CD14-positive monocyte (primary cell): Measurements from ENCODE around the gene PEDS1. TPM values are rescaled to one million over a fixed set of nuclear protein-coding genes. Genes with fewer than 3 reads are reported as not detected.

Experiments used
- DNase-seq, 3 donors: peaks; one replicate each; pipeline ENCODE4 v3.0.0-alpha.2; 2011 to 2022
- H2AFZ ChIP-seq: 2 replicates; pipeline ENCODE4 v1.6.0; 2012; ENCODE audit warnings: mild to moderate bottlenecking, low read depth, low read length, inconsistent platforms; ENCODE audit not compliant: insufficient read depth, poor library complexity, severe bottlenecking
- H3K27ac ChIP-seq, 2 donors: 1 replicate in 1 of 2; 2 replicates in 1 of 2; pipeline ENCODE4 v1.5.1; 2012 to 2013; ENCODE audit warnings: low read length in 2 of 2, control low read depth in 1 of 2, inconsistent platforms in 1 of 2, low read depth in 1 of 2, mild to moderate bottlenecking in 1 of 2
- H3K27me3 ChIP-seq, 2 donors: one replicate each; pipeline versions ENCODE4 v1.6.0 to v1.6.1; 2011 to 2013; ENCODE audit warnings: low read length in 2 of 2; ENCODE audit not compliant: control insufficient read depth in 2 of 2, insufficient read depth in 2 of 2
- H3K36me3 ChIP-seq, 2 donors: replicated peaks in 1 of 2; 1 replicate in 1 of 2; 2 replicates in 1 of 2; pipeline versions ENCODE4 v1.5.1 to v1.6.1; 2012 to 2013; ENCODE audit warnings: low read length in 2 of 2, control low read depth in 1 of 2, inconsistent platforms in 1 of 2, mild to moderate bottlenecking in 1 of 2; ENCODE audit not compliant: insufficient read depth in 2 of 2, control insufficient read depth in 1 of 2
- H3K4me1 ChIP-seq, 2 donors: 1 replicate in 1 of 2; 2 replicates in 1 of 2; pipeline versions ENCODE4 v1.5.1 to v1.6.1; 2012 to 2013; ENCODE audit warnings: low read length in 2 of 2, control low read depth in 1 of 2, inconsistent platforms in 1 of 2, mild to moderate bottlenecking in 1 of 2, moderate library complexity in 1 of 2; ENCODE audit not compliant: insufficient read depth in 2 of 2, control insufficient read depth in 1 of 2
- H3K4me2 ChIP-seq: replicated peaks from 2 replicates; pipeline ENCODE3; 2012; ENCODE audit warnings: low read length, moderate library complexity, mild to moderate bottlenecking; ENCODE audit not compliant: poor library complexity, severe bottlenecking; ENCODE audit errors: extremely low read depth
- H3K4me3 ChIP-seq, 3 experiments: fragments of 200-600 bp in 1 of 3; sonication (generic) in 1 of 3; replicated peaks in 1 of 3; 1 replicate in 2 of 3; 2 replicates in 1 of 3; pipeline ENCODE4 v1.5.1; 2011 to 2013; ENCODE audit warnings: low read length in 3 of 3, mild to moderate bottlenecking in 3 of 3, control low read depth in 2 of 3, low read depth in 2 of 3, inconsistent platforms in 1 of 3, moderate library complexity in 1 of 3
- H3K79me2 ChIP-seq: 2 replicates; pipeline ENCODE4 v1.6.0; 2012; ENCODE audit warnings: mild to moderate bottlenecking, control low read depth, inconsistent platforms, low read length, moderate library complexity; ENCODE audit not compliant: insufficient read depth
- H3K9ac ChIP-seq: 2 replicates; pipeline ENCODE4 v1.6.0; 2017; ENCODE audit warnings: low read length, mild to moderate bottlenecking; ENCODE audit not compliant: insufficient read depth, poor library complexity, severe bottlenecking
- H3K9me3 ChIP-seq, 2 donors: replicated peaks in 1 of 2; 1 replicate in 1 of 2; 2 replicates in 1 of 2; pipeline versions ENCODE4 v1.5.1 to v1.6.1; 2012 to 2013; ENCODE audit warnings: low read length in 2 of 2, control low read depth in 1 of 2; ENCODE audit not compliant: control insufficient read depth in 1 of 2, insufficient read depth in 1 of 2
- H4K20me1 ChIP-seq: 2 replicates; pipeline ENCODE4 v1.6.0; 2012; ENCODE audit warnings: mild to moderate bottlenecking, low read length, control low read depth, moderate library complexity; ENCODE audit not compliant: insufficient read depth
- H3K27ac Mint-ChIP-seq, 7 donors: one replicate each; pipeline ENCODE4 v1.8.0; 2020; ENCODE audit warnings: mild to moderate bottlenecking in 7 of 7, mixed read lengths in 7 of 7, moderate library complexity in 6 of 7, inconsistent platforms in 2 of 7
- H3K27me3 Mint-ChIP-seq, 3 donors: one replicate each; pipeline ENCODE4 v1.8.0; 2021 to 2022; ENCODE audit warnings: low read depth in 3 of 3, mild to moderate bottlenecking in 3 of 3, mixed read lengths in 3 of 3, moderate library complexity in 3 of 3, inconsistent platforms in 1 of 3
- H3K36me3 Mint-ChIP-seq, 2 donors: one replicate each; pipeline ENCODE4 v1.8.0; 2020; ENCODE audit warnings: mixed read lengths in 2 of 2, inconsistent platforms in 1 of 2, mild to moderate bottlenecking in 1 of 2
- H3K4me1 Mint-ChIP-seq: one replicate; pipeline ENCODE4 v1.8.0; 2020; ENCODE audit warnings: mild to moderate bottlenecking, mixed read lengths
- H3K4me3 Mint-ChIP-seq, 2 donors: one replicate each; pipeline ENCODE4 v1.8.0; 2020; ENCODE audit warnings: mild to moderate bottlenecking in 2 of 2, mixed read lengths in 2 of 2, moderate library complexity in 1 of 2
- H3K9me3 Mint-ChIP-seq, 7 donors: one replicate each; pipeline ENCODE4 v1.8.0; 2020 to 2022; ENCODE audit warnings: mixed read lengths in 7 of 7, mild to moderate bottlenecking in 6 of 7, moderate library complexity in 6 of 7, inconsistent platforms in 2 of 7
- CTCF ChIP-seq: fragments of 200-600 bp; IDR thresholded peaks from one replicate; pipeline ENCODE4 v1.8.0; 2022; ENCODE audit warnings: antibody characterized with exemption, mild to moderate bottlenecking
- WGBS: methylation state at CpG from one replicate; pipeline ENCODE4 v1.1.5; 2013; ENCODE audit warnings: missing lambda C conversion rate; ENCODE audit not compliant: insufficient coverage; 5-methylcytosine and 5-hydroxymethylcytosine counted together
- intact Hi-C, 2 donors: fragments of 100-400 bp; cut with micrococcal nuclease; formaldehyde crosslinking; loops; one replicate each; pipeline versions ENCODE4 v1.15.0 to v1.15.1; 2023
- polyA plus RNA-seq, 3 donors: library from polyadenylated mRNA; depleted of rRNA in 1 of 3; unstranded in 2 of 3; stranded (reverse) in 1 of 3; fragments of 300-500 nt in 2 of 3; fragments of >200 nt in 1 of 3; fragmentation: Illumina TruSeq in 2 of 3; gene quantifications; 1 replicate in 2 of 3; 2 replicates in 1 of 3; pipeline ENCODE4 v1.2.3, GENCODE V29; 2012 to 2021

The PEDS1 gene
- polyA plus RNA-seq, 3 donors, result 19.6 to 48.1 (median 25.2) TPM

- peak; percentile 39 for TF ChIP-seq CTCF
- H3K27ac ChIP-seq, result peak overlapping the region; percentile 88 to 90
- H3K4me1 Mint-ChIP-seq, result peaks cover 59% of the 10 kb centered on the region
- peak overlapping the region; percentile 85 to 96 (median 96) for H3K4me3 ChIP-seq
- H2AFZ ChIP-seq, result no peak overlapping the region
- peaks cover 0 to 6% (median 0%) of the 10 kb centered on the region in 3 donors for H3K27me3 Mint-ChIP-seq
- DNase-seq, result peak in 2 of 3 donors; percentile 36 to 44
- H3K36me3 ChIP-seq, result peaks cover 24 to 30% of the 10 kb centered on the region in 2 donors
- H3K27ac Mint-ChIP-seq, result peak overlapping the region; percentile 90 to 97 (median 95)
- H3K79me2 ChIP-seq, result peaks cover 51% of the 10 kb centered on the region
- peaks cover 36 to 40% of the 10 kb centered on the region in 2 donors for H3K36me3 Mint-ChIP-seq
- H3K4me1 ChIP-seq, result peaks cover 69 to 73% of the 10 kb centered on the region in 2 donors
- H3K9me3 Mint-ChIP-seq, result peaks cover 0 to 9% (median 0%) of the 10 kb centered on the region in 7 donors
- H3K9ac ChIP-seq, result peak overlapping the region; percentile 99
- no peaks in the 10 kb centered on the region for H3K9me3 ChIP-seq
- no peaks in the 10 kb centered on the region for H3K27me3 ChIP-seq
- WGBS, result under 1% methylated on average over 76 of the region's 96 CpGs
- H3K4me2 ChIP-seq, result peak overlapping the region; percentile 87
- H3K4me3 Mint-ChIP-seq, result peak overlapping the region; percentile 97 to 100
- H4K20me1 ChIP-seq, result peaks cover 52% of the 10 kb centered on the region
- intact Hi-C loops, result loop anchor here (2.0 to 5.0 kb wide), 5 partner anchors 36 to 157 kb away; no protein-coding TSS in a partner anchor
Observed at GRCh38 chr20:50191544-50192363, 38.2 kb upstream of the PEDS1 start.

- Histone ChIP-seq H3K9me3 (no peaks in the 10 kb centered on the region), H3K27me3 (no peaks in the 10 kb centered on the region), H3K9ac (peak overlapping the region; percentile 99), H3K27ac (peak overlapping the region; percentile 88 to 90), H2AFZ (no peak overlapping the region), H3K36me3 (peaks cover 24 to 30% of the 10 kb centered on the region in 2 donors), H3K79me2 (peaks cover 50% of the 10 kb centered on the region), H3K4me1 (peaks cover 69 to 73% of the 10 kb centered on the region in 2 donors), H4K20me1 (peaks cover 47% of the 10 kb centered on the region), H3K4me3 (peak overlapping the region; percentile 85 to 96 (median 96)), H3K4me2 (peak overlapping the region; percentile 87)
- Mint-ChIP-seq H3K27ac (peak overlapping the region; percentile 68 to 90 (median 85)), H3K36me3 (peaks cover 35 to 38% of the 10 kb centered on the region in 2 donors), H3K9me3 (peaks cover 0 to 9% (median 0%) of the 10 kb centered on the region in 7 donors), H3K4me1 (peaks cover 59% of the 10 kb centered on the region), H3K4me3 (peak overlapping the region; percentile 77 to 84), H3K27me3 (peaks cover 0 to 7% (median 0%) of the 10 kb centered on the region in 3 donors)
- TF ChIP-seq CTCF, result no peak
- WGBS, result under 1% methylated on average over 66 of the region's 69 CpGs
- peak in 2 of 3 donors; percentile 43 to 53 for DNase-seq
- intact Hi-C loops, result loop anchor here (2.0 to 5.0 kb wide), 5 partner anchors 36 to 158 kb away; no protein-coding TSS in a partner anchor
Observed at GRCh38 chr20:50191065-50191543, 37.6 kb upstream of the PEDS1 start.
